ENCODE measurements around the gene RFTN1.

GRCh38 chr3:16536996-16537395, 23.5 kb upstream of the RFTN1 start:
- TF ChIP-seq CTCF (conservative IDR thresholded peaks at IDR 0.05; ENCODE audit: low read length) (no peak), EZH2phosphoT487 (IDR thresholded peaks at IDR 0.05; ENCODE audit: borderline replicate concordance, low read depth, low read length) (no peak)

Measured in OCI-LY7 (cell line).